OCI-LY1 (cell line): ENCODE data around the gene DNAJC11.

Experiments
- H2AFZ ChIP-seq: fragments of 200-600 bp; sonication (generic), shearing (Covaris generic); 2 replicates; pipeline ENCODE4 v1.6.0; 2014; ENCODE audit warnings: antibody characterized with exemption, mild to moderate bottlenecking, low read length
- H3F3A ChIP-seq: fragments of 200-600 bp; sonication (generic), shearing (Covaris generic); 2 replicates; pipeline ENCODE4 v1.6.0; 2014; ENCODE audit warnings: mild to moderate bottlenecking, antibody characterized with exemption, low read length, moderate library complexity; ENCODE audit not compliant: insufficient read depth
- H3K27ac ChIP-seq: fragments of 200-600 bp; sonication (generic); 2 replicates; pipeline ENCODE4 v1.5.1; 2014; ENCODE audit warnings: low read length, mixed run types, mild to moderate bottlenecking, low read depth; ENCODE audit not compliant: poor library complexity, severe bottlenecking
- H3K27me3 ChIP-seq: fragments of 200-600 bp; sonication (generic); 2 replicates; pipeline ENCODE4 v1.6.0; 2014; ENCODE audit warnings: antibody characterized with exemption, mild to moderate bottlenecking, low read length, moderate library complexity; ENCODE audit not compliant: insufficient read depth
- H3K36me3 ChIP-seq: fragments of 200-600 bp; sonication (generic); 2 replicates; pipeline ENCODE4 v1.6.1; 2014; ENCODE audit warnings: mild to moderate bottlenecking, antibody characterized with exemption, low read length, moderate library complexity, mixed read lengths; ENCODE audit not compliant: insufficient read depth
- H3K4me1 ChIP-seq: fragments of 200-600 bp; sonication (generic); 2 replicates; pipeline ENCODE4 v1.5.1; 2014; ENCODE audit warnings: mild to moderate bottlenecking, low read length, moderate library complexity; ENCODE audit not compliant: insufficient read depth, severe bottlenecking
- H3K4me2 ChIP-seq: fragments of 200-600 bp; sonication (generic), shearing (Covaris generic); 2 replicates; pipeline ENCODE4 v1.6.1; 2014; ENCODE audit warnings: low read length
- H3K4me3 ChIP-seq: fragments of 200-600 bp; sonication (generic); 2 replicates; pipeline ENCODE4 v1.5.1; 2014; ENCODE audit warnings: low read length, low read depth, mild to moderate bottlenecking, mixed read lengths; ENCODE audit not compliant: poor library complexity, severe bottlenecking
- H3K79me2 ChIP-seq: fragments of 200-600 bp; shearing (Covaris generic); 2 replicates; pipeline ENCODE4 v1.6.1; 2016; ENCODE audit warnings: mixed run types, low read length, mixed read lengths; ENCODE audit not compliant: insufficient read depth
- H3K9ac ChIP-seq: fragments of 200-600 bp; sonication (generic), shearing (Covaris generic); 2 replicates; pipeline ENCODE4 v1.6.1; 2014; ENCODE audit warnings: mild to moderate bottlenecking, low read length, mixed read lengths
- H3K9me2 ChIP-seq: fragments of 200-600 bp; sonication (generic), shearing (Covaris generic); 2 replicates; pipeline ENCODE4 v1.6.1; 2014; ENCODE audit warnings: low read depth, mild to moderate bottlenecking, low read length, mixed read lengths
- H3K9me3 ChIP-seq: fragments of 200-600 bp; shearing (Covaris generic); 2 replicates; pipeline ENCODE4 v1.6.1; 2014; ENCODE audit warnings: low read length, mixed read lengths
- H4K20me1 ChIP-seq: fragments of 200-600 bp; sonication (generic), shearing (Covaris generic); 2 replicates; pipeline ENCODE4 v1.6.0; 2016; ENCODE audit warnings: mild to moderate bottlenecking, low read length; ENCODE audit not compliant: insufficient read depth
- EZH2 ChIP-seq: fragments of 200-600 bp; sonication (generic), shearing (Covaris generic); IDR thresholded peaks from 2 replicates; pipeline ENCODE4 v1.8.0; 2017; ENCODE audit warnings: borderline replicate concordance, mixed run types, mild to moderate bottlenecking, antibody characterized with exemption, low read length, moderate library complexity, mixed read lengths
- TF ChIP-seq, protein P1 (sequence below): fragments of 200-600 bp; sonication (generic), shearing (Covaris generic); IDR thresholded peaks from 2 replicates; pipeline ENCODE4 v1.5.1; 2017; ENCODE audit warnings: mild to moderate bottlenecking, antibody characterized with exemption, low read length, moderate library complexity, mixed read lengths

The DNAJC11 gene

DNA sequence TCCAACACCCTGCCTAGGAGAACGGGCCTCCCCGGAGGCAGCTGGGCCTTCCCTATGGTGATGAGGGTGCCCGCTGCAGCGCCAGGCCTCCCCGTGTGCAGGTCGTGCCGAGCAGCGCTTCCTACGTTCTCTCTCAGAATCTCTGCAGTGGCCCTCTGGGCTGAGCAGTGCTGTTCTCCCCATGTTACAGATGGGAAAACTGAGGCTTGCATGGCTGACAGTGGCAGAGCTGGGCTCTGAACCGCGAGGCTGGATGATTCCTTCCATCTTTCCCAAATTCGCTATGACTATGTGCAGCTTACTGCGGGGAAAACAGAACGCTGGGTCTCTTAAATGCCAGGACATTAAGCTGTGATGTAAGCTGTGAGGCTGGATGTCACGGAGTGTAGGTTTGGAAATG lies 107.8 kb downstream of the DNAJC11 start:
- H2AFZ ChIP-seq: no peak overlapping the region
- H3K9ac ChIP-seq: no peak overlapping the region
- no peak overlapping the region for H3K27ac ChIP-seq
- H3K4me1 ChIP-seq: peaks cover 35% of the 10 kb centered on the region
- no peaks in the 10 kb centered on the region for H3K9me2 ChIP-seq
- H3K36me3 ChIP-seq: peaks cover 97% of the 10 kb centered on the region
- H3K9me3 ChIP-seq: no peaks in the 10 kb centered on the region
- H3K27me3 ChIP-seq: no peaks in the 10 kb centered on the region
- no peaks in the 10 kb centered on the region for H3F3A ChIP-seq
- no peak overlapping the region for H3K4me3 ChIP-seq
- no peaks in the 10 kb centered on the region for H4K20me1 ChIP-seq
- peaks cover under 1% of the 10 kb centered on the region; the same call in 1 of the 2 replicates for H3K79me2 ChIP-seq
- TF ChIP-seq, protein P1, sequence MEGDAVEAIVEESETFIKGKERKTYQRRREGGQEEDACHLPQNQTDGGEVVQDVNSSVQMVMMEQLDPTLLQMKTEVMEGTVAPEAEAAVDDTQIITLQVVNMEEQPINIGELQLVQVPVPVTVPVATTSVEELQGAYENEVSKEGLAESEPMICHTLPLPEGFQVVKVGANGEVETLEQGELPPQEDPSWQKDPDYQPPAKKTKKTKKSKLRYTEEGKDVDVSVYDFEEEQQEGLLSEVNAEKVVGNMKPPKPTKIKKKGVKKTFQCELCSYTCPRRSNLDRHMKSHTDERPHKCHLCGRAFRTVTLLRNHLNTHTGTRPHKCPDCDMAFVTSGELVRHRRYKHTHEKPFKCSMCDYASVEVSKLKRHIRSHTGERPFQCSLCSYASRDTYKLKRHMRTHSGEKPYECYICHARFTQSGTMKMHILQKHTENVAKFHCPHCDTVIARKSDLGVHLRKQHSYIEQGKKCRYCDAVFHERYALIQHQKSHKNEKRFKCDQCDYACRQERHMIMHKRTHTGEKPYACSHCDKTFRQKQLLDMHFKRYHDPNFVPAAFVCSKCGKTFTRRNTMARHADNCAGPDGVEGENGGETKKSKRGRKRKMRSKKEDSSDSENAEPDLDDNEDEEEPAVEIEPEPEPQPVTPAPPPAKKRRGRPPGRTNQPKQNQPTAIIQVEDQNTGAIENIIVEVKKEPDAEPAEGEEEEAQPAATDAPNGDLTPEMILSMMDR: no peak
- no peak for TF ChIP-seq EZH2
- H3K4me2 ChIP-seq: no peak overlapping the region

DNA sequence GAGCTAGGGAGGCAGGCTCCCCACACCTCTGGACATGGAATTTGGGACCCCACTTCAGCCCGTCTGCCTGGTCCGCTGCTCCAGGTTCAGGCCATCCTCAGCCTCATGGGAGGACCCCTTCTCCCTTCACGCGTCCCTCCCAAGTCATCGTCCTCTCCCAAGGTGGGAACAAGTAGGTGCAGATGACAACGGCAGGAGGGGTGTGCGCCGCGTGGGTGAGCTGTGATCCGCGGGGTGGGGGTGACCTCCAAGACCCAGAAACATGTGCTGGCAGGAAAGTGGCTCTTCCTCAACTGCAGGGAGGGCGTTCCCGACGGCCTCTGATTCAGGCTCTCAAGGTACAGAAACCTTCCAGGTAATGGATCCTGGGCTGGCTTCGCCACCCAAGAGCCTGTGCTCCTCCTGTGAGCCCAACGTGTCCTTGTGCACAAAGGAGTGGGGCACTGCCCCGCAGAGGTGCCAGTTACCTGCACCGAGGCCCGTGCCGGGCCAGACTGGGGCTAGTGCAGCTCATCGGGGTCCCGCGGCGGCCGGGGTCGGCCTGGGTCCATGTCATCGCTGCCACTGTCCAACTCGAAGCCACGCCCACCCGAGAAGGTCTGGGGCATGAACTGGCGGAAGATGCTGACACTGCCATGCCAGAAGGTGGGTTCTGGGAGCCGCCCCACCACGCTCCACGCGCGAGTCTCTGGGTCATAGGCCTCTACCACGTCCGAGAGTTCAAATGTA lies 108.6 kb downstream of the DNAJC11 start:
- no peaks in the 10 kb centered on the region for H3K9me3 ChIP-seq
- no peaks in the 10 kb centered on the region for H4K20me1 ChIP-seq
- H3K4me3 ChIP-seq: no peak overlapping the region
- no peaks in the 10 kb centered on the region for H3K27me3 ChIP-seq
- H3F3A ChIP-seq: no peaks in the 10 kb centered on the region
- no peak overlapping the region for H3K4me2 ChIP-seq
- peaks cover 36% of the 10 kb centered on the region for H3K4me1 ChIP-seq
- peaks cover 99% of the 10 kb centered on the region for H3K36me3 ChIP-seq
- H3K9me2 ChIP-seq: no peaks in the 10 kb centered on the region
- no peak overlapping the region for H3K27ac ChIP-seq
- TF ChIP-seq EZH2: no peak
- TF ChIP-seq, protein P1: no peak
- H2AFZ ChIP-seq: no peak overlapping the region
- H3K9ac ChIP-seq: no peak overlapping the region
- no peaks in the 10 kb centered on the region for H3K79me2 ChIP-seq

DNA sequence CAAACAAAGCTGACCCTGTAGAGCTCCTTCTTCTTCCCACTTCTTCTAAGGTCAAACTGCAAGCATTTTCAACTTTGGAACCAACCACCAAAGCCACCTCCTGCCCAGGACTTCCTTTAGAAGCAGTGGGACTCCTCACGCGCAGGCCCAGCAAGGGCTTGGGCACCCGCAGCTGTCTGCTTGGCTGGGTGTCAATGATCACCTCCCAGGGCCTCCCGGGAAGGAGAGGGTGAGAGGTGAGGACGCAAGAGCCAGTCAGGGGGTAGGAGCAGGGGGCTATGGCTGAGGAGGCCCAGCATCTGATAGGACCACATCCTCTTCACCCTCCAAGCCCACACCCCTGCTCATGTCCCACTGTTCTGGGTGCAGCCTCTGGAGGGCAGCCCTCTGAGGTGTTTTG lies 109.2 kb downstream of the DNAJC11 start:
- no peak for TF ChIP-seq EZH2
- TF ChIP-seq, protein P1: no peak
- no peaks in the 10 kb centered on the region for H3K9me3 ChIP-seq
- H2AFZ ChIP-seq: no peak overlapping the region
- H3K4me2 ChIP-seq: no peak overlapping the region
- H3K9ac ChIP-seq: no peak overlapping the region
- H3F3A ChIP-seq: no peaks in the 10 kb centered on the region
- no peak overlapping the region for H3K4me3 ChIP-seq
- no peaks in the 10 kb centered on the region for H3K79me2 ChIP-seq
- H3K36me3 ChIP-seq: peaks cover 99% of the 10 kb centered on the region
- H4K20me1 ChIP-seq: no peaks in the 10 kb centered on the region
- H3K9me2 ChIP-seq: no peaks in the 10 kb centered on the region
- H3K27ac ChIP-seq: peak overlapping the region; percentile 98
- peaks cover 37% of the 10 kb centered on the region for H3K4me1 ChIP-seq
- no peaks in the 10 kb centered on the region for H3K27me3 ChIP-seq
